GM23248 (cell line): ENCODE data around the gene NPAS3.

ENCODE experiments used
- EZH2 ChIP-seq: fragments of 200-600 bp; sonication (generic); IDR thresholded peaks from 2 replicates; pipeline ENCODE4 v1.6.1; 2018; ENCODE audit warnings: antibody characterized with exemption, mild to moderate bottlenecking; ENCODE audit not compliant: insufficient read depth, poor library complexity, severe bottlenecking
- EZH2phosphoT487 ChIP-seq: fragments of 200-600 bp; sonication (generic); IDR thresholded peaks from 2 replicates; pipeline ENCODE4 v1.6.1; 2018; ENCODE audit warnings: antibody characterized with exemption, moderate library complexity, mild to moderate bottlenecking, low read depth; ENCODE audit not compliant: insufficient read depth

DNA sequence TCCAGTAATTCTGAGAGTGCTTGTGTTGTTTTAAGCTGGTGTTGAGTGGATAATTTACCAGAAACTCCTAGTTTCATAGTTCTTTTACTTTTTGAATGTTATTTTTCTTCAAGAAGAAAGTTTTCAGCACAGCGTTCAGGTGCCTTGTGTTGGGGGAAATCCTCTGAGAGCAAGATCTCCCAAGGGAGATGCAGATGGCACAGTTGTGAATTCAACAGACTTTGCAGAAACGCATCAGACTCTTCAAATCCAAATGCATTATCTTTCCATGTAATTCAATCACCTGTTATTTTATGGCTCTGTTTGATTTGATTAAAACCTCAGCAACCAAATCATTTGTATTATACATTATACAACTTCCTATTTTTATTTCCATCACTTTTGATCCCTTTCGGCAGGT, 572.3 kb downstream of the NPAS3 start:
- TF ChIP-seq EZH2 (no peak), EZH2phosphoT487 (no peak)
